Lower leg skin (tissue), 4 donors: ENCODE measurements around the gene MAN2B1. TPM values are rescaled to one million over a fixed set of nuclear protein-coding genes. Genes with fewer than 3 reads are reported as not detected.
"Not testable (repeated sequence)": the region's sequence is repeated elsewhere in the genome, so short reads cannot be mapped to it uniquely, and the experiment has no call there.

Experiments
- DNase-seq, 2 donors: peaks; one replicate each; pipeline ENCODE4 v3.0.0-alpha.2; 2019; ENCODE audit warnings: low spot score in 2 of 2
- H3K4me3 ChIP-seq: fragments of 200-600 bp; sonication (generic); 2 replicates; pipeline ENCODE4 v1.5.1; 2017; ENCODE audit warnings: mild to moderate bottlenecking, low read depth; ENCODE audit not compliant: poor library complexity, severe bottlenecking
- POLR2A ChIP-seq, 2 donors: fragments of 450-650 bp; IDR thresholded peaks; one replicate each; pipeline ENCODE4 v1.6.1; 2016 to 2017; ENCODE audit warnings: antibody characterized with exemption in 2 of 2, mild to moderate bottlenecking in 1 of 2, moderate library complexity in 1 of 2
- WGBS, 2 donors: methylation state at CpG; one replicate each; pipeline ENCODE4 v1.1.5; 2018; 5-methylcytosine and 5-hydroxymethylcytosine counted together
- intact Hi-C: fragments of 100-400 bp; cut with DNase I; formaldehyde crosslinking; loops from one replicate; pipeline ENCODE4 v1.15.0; 2023; ENCODE audit warnings: low total_unique reads
- total RNA-seq, 4 donors: library from RNA; depleted of rRNA; stranded (reverse); fragments of >200 nt; gene quantifications; one replicate each; pipeline ENCODE4 v1.1.0, GENCODE V29; 2016
- TF ChIP-seq, protein P1 (sequence below), 3 donors: fragments of 450-650 bp; IDR thresholded peaks; one replicate each; pipeline ENCODE4 v1.5.1; 2016; ENCODE audit warnings: antibody characterized with exemption in 3 of 3, mild to moderate bottlenecking in 3 of 3, moderate library complexity in 2 of 3

MAN2B1 gene
- total RNA-seq, 4 donors from 2014 or later: 52.8 to 83.0 (median 74.9) TPM

DNA sequence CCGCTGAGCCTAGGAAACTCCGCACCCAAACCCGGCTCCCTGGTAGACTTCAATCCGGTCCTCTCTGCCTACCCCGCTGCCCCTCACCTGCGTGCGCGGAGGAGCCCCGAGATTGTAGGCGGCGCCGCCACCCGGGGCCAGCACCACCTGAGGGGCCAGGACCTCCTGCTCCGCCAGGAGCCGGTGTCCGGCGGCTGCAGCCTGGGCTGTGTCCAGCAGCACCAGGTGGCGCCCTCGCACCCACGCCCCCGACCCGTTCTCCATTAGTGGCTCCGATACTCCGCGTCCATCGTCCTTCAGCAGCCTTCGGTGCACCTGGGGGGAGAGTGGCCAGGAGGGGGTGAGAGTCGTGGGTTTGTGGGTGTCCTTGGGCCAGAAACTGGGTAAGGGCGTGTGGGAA lies 18.5 kb downstream of the MAN2B1 start:
- no peak for DNase-seq
- intact Hi-C loops: no loop called here
- TF ChIP-seq, protein P1, sequence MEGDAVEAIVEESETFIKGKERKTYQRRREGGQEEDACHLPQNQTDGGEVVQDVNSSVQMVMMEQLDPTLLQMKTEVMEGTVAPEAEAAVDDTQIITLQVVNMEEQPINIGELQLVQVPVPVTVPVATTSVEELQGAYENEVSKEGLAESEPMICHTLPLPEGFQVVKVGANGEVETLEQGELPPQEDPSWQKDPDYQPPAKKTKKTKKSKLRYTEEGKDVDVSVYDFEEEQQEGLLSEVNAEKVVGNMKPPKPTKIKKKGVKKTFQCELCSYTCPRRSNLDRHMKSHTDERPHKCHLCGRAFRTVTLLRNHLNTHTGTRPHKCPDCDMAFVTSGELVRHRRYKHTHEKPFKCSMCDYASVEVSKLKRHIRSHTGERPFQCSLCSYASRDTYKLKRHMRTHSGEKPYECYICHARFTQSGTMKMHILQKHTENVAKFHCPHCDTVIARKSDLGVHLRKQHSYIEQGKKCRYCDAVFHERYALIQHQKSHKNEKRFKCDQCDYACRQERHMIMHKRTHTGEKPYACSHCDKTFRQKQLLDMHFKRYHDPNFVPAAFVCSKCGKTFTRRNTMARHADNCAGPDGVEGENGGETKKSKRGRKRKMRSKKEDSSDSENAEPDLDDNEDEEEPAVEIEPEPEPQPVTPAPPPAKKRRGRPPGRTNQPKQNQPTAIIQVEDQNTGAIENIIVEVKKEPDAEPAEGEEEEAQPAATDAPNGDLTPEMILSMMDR (IDR thresholded peaks at IDR 0.05): no peak
- TF ChIP-seq POLR2A (IDR thresholded peaks at IDR 0.05): no peak
- 25 to 41% methylated on average over 27 to 29 of the region's 29 CpGs for WGBS, 2 donors
- no peak overlapping the region for H3K4me3 ChIP-seq

DNA sequence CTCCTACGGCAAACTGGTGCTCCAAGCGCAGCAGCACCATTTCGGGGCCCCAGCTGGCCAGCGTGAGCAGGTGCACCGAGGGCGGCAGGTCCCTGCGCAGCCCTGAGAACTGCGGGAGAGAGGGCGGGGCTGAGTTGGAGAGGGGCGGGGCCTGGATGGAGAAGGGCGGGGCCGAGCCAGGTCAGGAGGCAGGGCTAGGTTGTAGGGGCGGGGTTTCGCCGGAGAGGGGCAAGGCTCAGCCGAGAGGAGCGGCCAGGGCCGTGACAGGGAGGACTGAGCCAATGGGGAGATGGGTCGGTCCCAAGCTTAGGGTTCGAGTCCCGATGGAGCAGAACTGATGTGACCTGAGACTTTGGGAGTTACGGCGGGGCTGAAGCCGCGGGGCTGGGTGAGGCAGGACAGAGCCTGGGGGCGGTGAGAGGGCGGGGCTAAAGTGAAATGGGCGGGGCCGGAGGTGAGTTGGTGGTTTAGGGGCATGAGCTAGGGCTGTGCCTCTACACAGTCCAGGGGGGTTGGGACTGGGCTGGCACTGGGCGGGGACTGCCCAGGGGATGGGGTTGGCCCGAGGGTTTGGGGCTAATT lies 19.0 kb downstream of the MAN2B1 start:
- H3K4me3 ChIP-seq: no peak overlapping the region
- TF ChIP-seq, protein P1 (IDR thresholded peaks at IDR 0.05): no peak
- no peak for TF ChIP-seq POLR2A (IDR thresholded peaks at IDR 0.05)
- 11 to 32% methylated on average over 31 of the region's 31 CpGs for WGBS, 2 donors
- intact Hi-C loops: no loop called here
- DNase-seq: peak in 1 of 2 donors; percentile 19

DNA sequence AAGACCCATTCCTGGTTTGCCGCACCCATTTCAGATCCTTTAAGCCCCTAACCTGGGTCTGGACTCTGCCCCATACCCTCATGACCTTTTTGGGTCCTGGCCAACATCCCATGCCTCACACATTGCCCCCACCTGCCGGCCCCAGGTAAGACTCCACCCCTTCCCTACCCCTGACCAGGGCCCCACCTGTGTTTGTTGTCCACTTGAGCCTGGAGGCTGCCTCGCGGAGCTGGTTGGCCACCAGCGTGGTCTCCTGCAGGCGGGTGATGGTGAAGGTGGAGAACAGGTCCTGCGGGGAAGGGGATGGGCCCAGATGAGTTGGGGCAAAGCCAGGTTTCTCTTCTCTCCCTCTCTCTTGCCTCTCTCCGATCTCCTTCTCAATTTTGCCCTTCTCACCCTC lies 19.5 kb downstream of the MAN2B1 start:
- DNase-seq: no peak
- WGBS, 2 donors: 70 to 81% methylated on average over 8 of the region's 8 CpGs
- intact Hi-C loops: no loop called here
- no peak for TF ChIP-seq POLR2A (IDR thresholded peaks at IDR 0.05)
- TF ChIP-seq, protein P1 (IDR thresholded peaks at IDR 0.05): no peak
- H3K4me3 ChIP-seq: no peak overlapping the region

DNA sequence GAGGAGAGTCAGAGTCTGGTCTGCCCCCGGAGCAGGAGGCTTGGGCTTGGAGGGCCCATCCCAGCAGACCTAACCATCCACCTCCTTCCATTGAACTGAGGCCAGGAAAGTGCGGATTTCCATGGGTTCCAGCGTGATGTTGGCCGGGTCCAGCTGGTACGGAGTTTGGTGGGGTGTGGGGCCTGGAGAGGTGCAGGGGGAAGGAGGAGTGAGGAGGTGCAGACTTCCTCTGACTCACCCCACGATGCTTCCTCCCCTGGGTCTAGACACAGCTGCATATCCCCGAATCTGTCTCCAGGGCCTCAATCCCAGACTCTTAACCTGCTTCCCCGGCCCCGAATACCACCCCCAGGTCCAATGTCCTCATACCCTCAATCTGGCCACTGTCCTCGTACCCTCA lies 20.0 kb downstream of the MAN2B1 start:
- H3K4me3 ChIP-seq: no peak overlapping the region
- intact Hi-C loops: no loop called here
- no peak for TF ChIP-seq POLR2A (IDR thresholded peaks at IDR 0.05)
- TF ChIP-seq, protein P1 (IDR thresholded peaks at IDR 0.05): no peak
- no peak for DNase-seq
- 79 to 89% methylated on average over 10 of the region's 10 CpGs for WGBS, 2 donors

DNA sequence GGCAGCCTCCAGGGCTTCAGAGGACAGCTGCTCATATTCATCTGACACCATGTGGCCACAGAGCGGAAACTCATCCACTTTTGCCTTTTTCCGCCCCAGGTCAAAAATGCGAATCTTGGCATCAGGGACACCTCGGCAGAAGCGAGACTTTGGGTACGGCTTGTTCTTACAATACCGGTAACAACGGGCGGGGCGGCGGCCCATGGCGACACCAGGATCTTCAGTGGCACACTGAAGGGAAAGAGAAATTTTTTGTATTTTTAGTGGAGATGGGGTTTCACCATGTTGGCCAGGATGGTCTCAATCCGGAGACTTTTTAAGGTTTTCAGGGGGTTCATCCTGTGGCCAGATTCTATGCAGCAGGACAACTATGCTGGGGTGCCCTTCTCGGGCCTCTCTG lies 22.8 kb downstream of the MAN2B1 start:
- 90 to 95% methylated on average over 14 of the region's 14 CpGs for WGBS, 2 donors
- intact Hi-C loops, DNase-seq, H3K4me3 ChIP-seq: not testable (repeated sequence)

DNA sequence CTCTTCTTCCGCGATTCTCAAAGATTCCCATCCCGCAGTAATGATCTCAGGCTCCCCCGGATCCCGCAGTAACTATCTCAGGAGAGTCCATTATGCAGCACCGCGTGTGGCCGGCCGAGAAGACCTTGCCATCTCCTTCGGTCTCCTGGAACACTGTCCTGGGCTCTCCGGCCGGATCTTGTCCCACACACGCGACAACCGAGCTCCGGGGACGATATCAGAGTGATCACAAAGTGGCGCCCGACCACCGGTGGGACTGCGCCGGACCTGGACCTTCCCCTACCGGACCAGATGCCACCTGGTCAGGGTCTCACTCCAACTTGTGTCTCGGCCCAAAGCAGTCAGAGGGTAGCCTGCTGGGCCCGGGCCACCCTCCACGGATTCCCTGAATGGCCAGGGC lies 24.0 kb downstream of the MAN2B1 start:
- intact Hi-C loops: no loop called here
- no peak for DNase-seq
- 87 to 91% methylated on average over 26 of the region's 26 CpGs for WGBS, 2 donors
- no peak overlapping the region for H3K4me3 ChIP-seq
- TF ChIP-seq, protein P1 (IDR thresholded peaks at IDR 0.05): no peak
- no peak for TF ChIP-seq POLR2A (IDR thresholded peaks at IDR 0.05)
